ENCODE data around the gene MPO. TPM values are rescaled to one million over a fixed set of nuclear protein-coding genes. Genes with fewer than 3 reads are reported as not detected.

MPO gene
- total and polyA plus RNA-seq, 2 of the 8 experiments (the other 6 are each of a cell fraction or from before 2014, with no cell fraction given), result 0.06 to 0.74 TPM

DNA sequence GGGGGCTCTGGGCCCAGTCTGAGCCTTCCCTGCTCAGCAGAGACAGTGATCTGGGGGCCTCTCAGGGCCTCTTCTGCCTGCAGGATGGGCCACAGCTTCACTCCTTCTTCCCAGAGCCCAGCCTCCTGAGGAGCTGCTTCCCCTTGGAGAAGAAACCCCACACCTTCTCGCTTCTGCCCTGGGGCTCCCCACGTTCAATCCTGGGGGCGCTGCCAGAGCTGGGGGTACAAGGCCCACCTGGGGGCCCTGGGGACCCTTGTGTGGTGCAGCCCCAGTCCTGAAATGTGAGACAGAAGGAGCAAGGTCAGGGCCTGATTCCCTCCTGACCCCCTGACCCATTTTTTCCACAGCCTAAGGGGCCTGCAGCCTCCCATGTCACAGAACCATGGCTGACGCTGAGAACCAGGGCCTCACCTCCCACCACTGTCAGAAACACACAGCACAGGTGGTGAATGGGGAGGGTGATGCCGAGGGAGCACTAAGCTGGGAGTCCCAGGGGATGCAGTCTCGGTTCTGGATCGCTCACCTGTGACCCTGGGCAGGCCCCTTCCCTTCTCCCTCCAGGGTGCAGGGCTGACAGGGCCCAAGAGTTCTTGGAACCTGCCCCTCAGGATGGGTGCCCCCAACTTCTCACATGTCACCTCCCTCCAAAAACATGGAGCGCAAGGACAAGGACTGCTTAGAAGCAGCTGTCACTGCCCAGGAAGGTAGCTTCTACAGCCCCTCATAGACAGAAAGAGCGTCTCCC is 21.6 kb upstream of the MPO start (continued):
- TF ChIP-seq, protein P1, sequence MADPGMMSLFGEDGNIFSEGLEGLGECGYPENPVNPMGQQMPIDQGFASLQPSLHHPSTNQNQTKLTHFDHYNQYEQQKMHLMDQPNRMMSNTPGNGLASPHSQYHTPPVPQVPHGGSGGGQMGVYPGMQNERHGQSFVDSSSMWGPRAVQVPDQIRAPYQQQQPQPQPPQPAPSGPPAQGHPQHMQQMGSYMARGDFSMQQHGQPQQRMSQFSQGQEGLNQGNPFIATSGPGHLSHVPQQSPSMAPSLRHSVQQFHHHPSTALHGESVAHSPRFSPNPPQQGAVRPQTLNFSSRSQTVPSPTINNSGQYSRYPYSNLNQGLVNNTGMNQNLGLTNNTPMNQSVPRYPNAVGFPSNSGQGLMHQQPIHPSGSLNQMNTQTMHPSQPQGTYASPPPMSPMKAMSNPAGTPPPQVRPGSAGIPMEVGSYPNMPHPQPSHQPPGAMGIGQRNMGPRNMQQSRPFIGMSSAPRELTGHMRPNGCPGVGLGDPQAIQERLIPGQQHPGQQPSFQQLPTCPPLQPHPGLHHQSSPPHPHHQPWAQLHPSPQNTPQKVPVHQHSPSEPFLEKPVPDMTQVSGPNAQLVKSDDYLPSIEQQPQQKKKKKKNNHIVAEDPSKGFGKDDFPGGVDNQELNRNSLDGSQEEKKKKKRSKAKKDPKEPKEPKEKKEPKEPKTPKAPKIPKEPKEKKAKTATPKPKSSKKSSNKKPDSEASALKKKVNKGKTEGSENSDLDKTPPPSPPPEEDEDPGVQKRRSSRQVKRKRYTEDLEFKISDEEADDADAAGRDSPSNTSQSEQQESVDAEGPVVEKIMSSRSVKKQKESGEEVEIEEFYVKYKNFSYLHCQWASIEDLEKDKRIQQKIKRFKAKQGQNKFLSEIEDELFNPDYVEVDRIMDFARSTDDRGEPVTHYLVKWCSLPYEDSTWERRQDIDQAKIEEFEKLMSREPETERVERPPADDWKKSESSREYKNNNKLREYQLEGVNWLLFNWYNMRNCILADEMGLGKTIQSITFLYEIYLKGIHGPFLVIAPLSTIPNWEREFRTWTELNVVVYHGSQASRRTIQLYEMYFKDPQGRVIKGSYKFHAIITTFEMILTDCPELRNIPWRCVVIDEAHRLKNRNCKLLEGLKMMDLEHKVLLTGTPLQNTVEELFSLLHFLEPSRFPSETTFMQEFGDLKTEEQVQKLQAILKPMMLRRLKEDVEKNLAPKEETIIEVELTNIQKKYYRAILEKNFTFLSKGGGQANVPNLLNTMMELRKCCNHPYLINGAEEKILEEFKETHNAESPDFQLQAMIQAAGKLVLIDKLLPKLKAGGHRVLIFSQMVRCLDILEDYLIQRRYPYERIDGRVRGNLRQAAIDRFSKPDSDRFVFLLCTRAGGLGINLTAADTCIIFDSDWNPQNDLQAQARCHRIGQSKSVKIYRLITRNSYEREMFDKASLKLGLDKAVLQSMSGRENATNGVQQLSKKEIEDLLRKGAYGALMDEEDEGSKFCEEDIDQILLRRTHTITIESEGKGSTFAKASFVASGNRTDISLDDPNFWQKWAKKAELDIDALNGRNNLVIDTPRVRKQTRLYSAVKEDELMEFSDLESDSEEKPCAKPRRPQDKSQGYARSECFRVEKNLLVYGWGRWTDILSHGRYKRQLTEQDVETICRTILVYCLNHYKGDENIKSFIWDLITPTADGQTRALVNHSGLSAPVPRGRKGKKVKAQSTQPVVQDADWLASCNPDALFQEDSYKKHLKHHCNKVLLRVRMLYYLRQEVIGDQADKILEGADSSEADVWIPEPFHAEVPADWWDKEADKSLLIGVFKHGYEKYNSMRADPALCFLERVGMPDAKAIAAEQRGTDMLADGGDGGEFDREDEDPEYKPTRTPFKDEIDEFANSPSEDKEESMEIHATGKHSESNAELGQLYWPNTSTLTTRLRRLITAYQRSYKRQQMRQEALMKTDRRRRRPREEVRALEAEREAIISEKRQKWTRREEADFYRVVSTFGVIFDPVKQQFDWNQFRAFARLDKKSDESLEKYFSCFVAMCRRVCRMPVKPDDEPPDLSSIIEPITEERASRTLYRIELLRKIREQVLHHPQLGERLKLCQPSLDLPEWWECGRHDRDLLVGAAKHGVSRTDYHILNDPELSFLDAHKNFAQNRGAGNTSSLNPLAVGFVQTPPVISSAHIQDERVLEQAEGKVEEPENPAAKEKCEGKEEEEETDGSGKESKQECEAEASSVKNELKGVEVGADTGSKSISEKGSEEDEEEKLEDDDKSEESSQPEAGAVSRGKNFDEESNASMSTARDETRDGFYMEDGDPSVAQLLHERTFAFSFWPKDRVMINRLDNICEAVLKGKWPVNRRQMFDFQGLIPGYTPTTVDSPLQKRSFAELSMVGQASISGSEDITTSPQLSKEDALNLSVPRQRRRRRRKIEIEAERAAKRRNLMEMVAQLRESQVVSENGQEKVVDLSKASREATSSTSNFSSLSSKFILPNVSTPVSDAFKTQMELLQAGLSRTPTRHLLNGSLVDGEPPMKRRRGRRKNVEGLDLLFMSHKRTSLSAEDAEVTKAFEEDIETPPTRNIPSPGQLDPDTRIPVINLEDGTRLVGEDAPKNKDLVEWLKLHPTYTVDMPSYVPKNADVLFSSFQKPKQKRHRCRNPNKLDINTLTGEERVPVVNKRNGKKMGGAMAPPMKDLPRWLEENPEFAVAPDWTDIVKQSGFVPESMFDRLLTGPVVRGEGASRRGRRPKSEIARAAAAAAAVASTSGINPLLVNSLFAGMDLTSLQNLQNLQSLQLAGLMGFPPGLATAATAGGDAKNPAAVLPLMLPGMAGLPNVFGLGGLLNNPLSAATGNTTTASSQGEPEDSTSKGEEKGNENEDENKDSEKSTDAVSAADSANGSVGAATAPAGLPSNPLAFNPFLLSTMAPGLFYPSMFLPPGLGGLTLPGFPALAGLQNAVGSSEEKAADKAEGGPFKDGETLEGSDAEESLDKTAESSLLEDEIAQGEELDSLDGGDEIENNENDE (IDR thresholded peaks at IDR 0.05; ENCODE audit: insufficient replicate concordance, low read length), result no peak
- TF ChIP-seq SP4 (IDR thresholded peaks at IDR 0.05; ENCODE audit: low read length) (no peak), JUND (IDR thresholded peaks at IDR 0.05; ENCODE audit: low read length) (no peak)
